Lower lobe of right lung (tissue), 2 donors: Measurements from ENCODE around the gene PLXNA4. TPM values are rescaled to one million over a fixed set of nuclear protein-coding genes. Genes with fewer than 3 reads are reported as not detected.

Experiments
- ATAC-seq, 2 donors: fragments of 200-7000 bp; cut with Tn5 transposase; one replicate each; pipeline ENCODE4 v1.9.1; 2020 to 2022; ENCODE audit warnings: mild to moderate bottlenecking in 2 of 2, moderate library complexity in 2 of 2
- DNase-seq: peaks from one replicate; pipeline ENCODE4 v3.0.0-alpha.2; 2020
- H3K27ac ChIP-seq: fragments of 200-600 bp; one replicate; pipeline ENCODE4 v1.8.0; 2022
- H3K27me3 ChIP-seq: fragments of 200-600 bp; one replicate; pipeline ENCODE4 v1.8.0; 2022; ENCODE audit warnings: low read depth
- H3K36me3 ChIP-seq: fragments of 200-600 bp; one replicate; pipeline ENCODE4 v1.8.0; 2022; ENCODE audit warnings: mild to moderate bottlenecking
- H3K4me1 ChIP-seq: fragments of 200-600 bp; one replicate; pipeline ENCODE4 v1.8.0; 2022
- H3K4me3 ChIP-seq: fragments of 200-600 bp; one replicate; pipeline ENCODE4 v1.8.0; 2022; ENCODE audit warnings: mild to moderate bottlenecking
- H3K9me3 ChIP-seq: fragments of 200-600 bp; one replicate; pipeline ENCODE4 v1.8.0; 2022
- CTCF ChIP-seq: fragments of 200-600 bp; IDR thresholded peaks from one replicate; pipeline ENCODE4 v1.8.0; 2022; ENCODE audit warnings: antibody characterized with exemption, mild to moderate bottlenecking
- intact Hi-C: fragments of 100-400 bp; cut with DNase I; formaldehyde crosslinking; loops from one replicate; pipeline ENCODE4 v1.11.0; 2022
- total RNA-seq: library from RNA; stranded (reverse); fragmentation: NEBNext Ultra II Directional; extraction: Animal tissue kit (Norgen Biotek cat#: 25700); gene quantifications from one replicate; pipeline ENCODE4 v1.2.1, GENCODE V29; 2021
- donor health status: DM: no; HTN: yes; CAD: no; lungs with severe emphysema.

Gene PLXNA4
- total RNA-seq, 1 donor from 2014 or later = 4.3 TPM

GRCh38 chr7:132138817-132139216 lies 437.5 kb downstream of the PLXNA4 start:
- Histone ChIP-seq H3K27me3 (no peaks in the 10 kb centered on the region), H3K4me1 (no peaks in the 10 kb centered on the region), H3K36me3 (no peaks in the 10 kb centered on the region), H3K27ac (no peak overlapping the region), H3K9me3 (no peaks in the 10 kb centered on the region), H3K4me3 (no peak overlapping the region)
- no peak for DNase-seq
- TF ChIP-seq CTCF = no peak
- intact Hi-C loops = no loop called here
- ATAC-seq = no peak

- ATAC-seq = no peak
- intact Hi-C loops = no loop called here
- Histone ChIP-seq H3K4me1 (no peaks in the 10 kb centered on the region), H3K27me3 (no peaks in the 10 kb centered on the region), H3K9me3 (no peaks in the 10 kb centered on the region), H3K36me3 (no peaks in the 10 kb centered on the region), H3K27ac (no peak overlapping the region), H3K4me3 (no peak overlapping the region)
- no peak for DNase-seq
- no peak for TF ChIP-seq CTCF
These were observed 438.6 kb downstream of the PLXNA4 start for GRCh38 chr7:132137681-132138080.

GRCh38 chr7:132135746-132136385 lies 440.4 kb downstream of the PLXNA4 start:
- ATAC-seq = no peak

GRCh38 chr7:132134814-132135445 lies 441.3 kb downstream of the PLXNA4 start:
- Histone ChIP-seq H3K4me3 (no peak overlapping the region), H3K27ac (no peak overlapping the region), H3K9me3 (no peaks in the 10 kb centered on the region), H3K27me3 (no peaks in the 10 kb centered on the region), H3K36me3 (no peaks in the 10 kb centered on the region), H3K4me1 (no peaks in the 10 kb centered on the region)
- intact Hi-C loops = no loop called here
- no peak for TF ChIP-seq CTCF
- no peak for ATAC-seq
- DNase-seq = no peak

More at GRCh38 chr7:132135746-132136385, 440.4 kb downstream of the PLXNA4 start:
- H3K27ac ChIP-seq = no peak overlapping the region
- H3K27me3 ChIP-seq = no peaks in the 10 kb centered on the region
- DNase-seq = no peak
- H3K36me3 ChIP-seq = no peaks in the 10 kb centered on the region
- H3K9me3 ChIP-seq = no peaks in the 10 kb centered on the region
- intact Hi-C loops = no loop called here
- no peak overlapping the region for H3K4me3 ChIP-seq
- H3K4me1 ChIP-seq = no peaks in the 10 kb centered on the region
- TF ChIP-seq CTCF = no peak

- Histone ChIP-seq H3K9me3 (no peaks in the 10 kb centered on the region), H3K27ac (no peak overlapping the region), H3K4me3 (no peak overlapping the region), H3K27me3 (no peaks in the 10 kb centered on the region), H3K36me3 (no peaks in the 10 kb centered on the region), H3K4me1 (no peaks in the 10 kb centered on the region)
- intact Hi-C loops = no loop called here
- no peak for TF ChIP-seq CTCF
- no peak for DNase-seq
- no peak for ATAC-seq
These were observed 442.8 kb downstream of the PLXNA4 start for GRCh38 chr7:132133501-132133900.
